ENCODE data around the gene MARK2. TPM values are rescaled to one million over a fixed set of nuclear protein-coding genes. Genes with fewer than 3 reads are reported as not detected.

Gene MARK2
- total RNA-seq, 5 donors from 2014 or later (not counting 1 experiment from before 2014, with no cell fraction given) = 57.4 to 67.2 (median 64.0) TPM

DNA sequence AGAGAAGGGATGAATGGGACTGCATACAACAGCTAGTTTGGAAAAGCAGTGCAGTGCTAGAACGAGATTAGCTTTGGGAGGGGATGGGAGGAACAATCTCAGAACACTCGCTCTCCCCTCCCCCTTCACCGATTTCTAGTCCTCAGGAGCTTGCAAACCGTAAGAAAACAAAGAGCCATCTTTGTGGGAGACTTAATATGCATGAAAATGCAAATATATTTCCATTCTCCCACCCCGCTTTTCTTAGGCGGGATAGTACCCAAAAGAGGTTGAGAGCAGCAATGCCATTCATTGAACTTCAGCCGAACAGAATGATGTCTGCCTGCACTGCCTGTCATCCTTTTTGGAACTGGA is 24.6 kb upstream of the MARK2 start:
- CTCF ChIA-PET = no interaction called here
- Mint-ChIP-seq H3K27ac (peak overlapping the region; percentile 30 to 36), H3K36me3 (peaks cover 6% of the 10 kb centered on the region), H3K4me3 (peak overlapping the region; percentile 73 to 82 (median 76)), H3K4me1 (peaks cover 16 to 23% (median 23%) of the 10 kb centered on the region in 3 donors), H3K9me3 (no peaks in the 10 kb centered on the region), H3K27me3 (no peaks in the 10 kb centered on the region)
- Histone ChIP-seq H3K4me1 (ENCODE audit: control insufficient read depth in 1 of 2, extremely low read depth in 1 of 2, insufficient read depth in 2 of 2, low read length in 2 of 2) (peaks cover 7 to 20% of the 10 kb centered on the region in 2 experiments), H3K27ac (ENCODE audit: low read length) (peak overlapping the region; percentile 41), H3K4me3 (ENCODE audit: control insufficient read depth in 1 of 2, extremely low read depth in 1 of 2, low read length in 1 of 2) (peak overlapping the region; percentile 84 to 93), H3K36me3 (ENCODE audit: control insufficient read depth in 2 of 2, extremely low read depth in 1 of 2, insufficient read depth in 1 of 2, low read length in 1 of 2) (peaks cover 8 to 14% of the 10 kb centered on the region in 2 donors), H3K9me3 (no peaks in the 10 kb centered on the region), H3K27me3 (replicated peaks in 1 of 2; ENCODE audit: control insufficient read depth in 2 of 2, extremely low read depth in 1 of 2, insufficient read depth in 2 of 2, low read length in 1 of 2) (no peaks in the 10 kb centered on the region)
- 57% methylated on average over 2 of the region's 7 CpGs for WGBS (ENCODE audit: insufficient coverage)
- ATAC-seq (replicated peaks in 1 of 4) (no peak), DNase-seq (peak in 1 of 35 experiments; percentile 20)
- POLR2A ChIA-PET = no interaction called here

DNA sequence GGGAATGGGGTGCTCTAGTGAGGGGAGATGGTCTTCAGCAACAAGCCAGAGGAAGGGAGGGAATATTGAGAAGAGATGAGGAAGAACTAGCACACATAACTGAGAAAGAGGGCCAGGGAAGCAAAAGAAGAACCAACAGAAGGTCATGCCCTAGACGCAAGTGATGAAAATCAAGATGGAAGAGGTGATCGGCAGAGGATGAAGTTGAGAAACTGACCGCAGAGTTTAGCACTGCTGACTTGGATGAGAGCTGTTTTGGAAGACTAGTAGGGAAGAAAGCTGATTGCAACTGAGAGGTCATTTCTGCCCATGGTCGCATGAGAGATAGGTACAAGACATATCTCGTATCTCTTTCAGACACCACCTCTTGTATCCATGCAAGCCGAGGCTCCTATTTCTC is 22.7 kb upstream of the MARK2 start:
- CTCF ChIA-PET = interaction anchor here in 1 of 2 donors (0.7 kb wide), 1 partner anchor 63 kb away, joined by 3 read pairs; no protein-coding TSS in a partner anchor
- no peak overlapping the region for H3K27ac Mint-ChIP-seq
- no peak overlapping the region for H3K27ac ChIP-seq (ENCODE audit: low read length)
- peaks cover 19% of the 10 kb centered on the region for H3K36me3 Mint-ChIP-seq
- peaks cover 7 to 20% of the 10 kb centered on the region in 2 experiments for H3K4me1 ChIP-seq (ENCODE audit: control insufficient read depth in 1 of 2, extremely low read depth in 1 of 2, insufficient read depth in 2 of 2, low read length in 2 of 2)
- DNase-seq (no peak), ATAC-seq (replicated peaks in 1 of 4) (no peak)
- peaks cover 16 to 23% (median 23%) of the 10 kb centered on the region in 3 donors for H3K4me1 Mint-ChIP-seq
- H3K4me3 ChIP-seq (ENCODE audit: control insufficient read depth in 1 of 2, extremely low read depth in 1 of 2, low read length in 1 of 2) = no peak overlapping the region
- 100% methylated on average over 2 of the region's 6 CpGs for WGBS (ENCODE audit: insufficient coverage)
- H3K27me3 ChIP-seq (replicated peaks in 1 of 2; ENCODE audit: control insufficient read depth in 2 of 2, extremely low read depth in 1 of 2, insufficient read depth in 2 of 2, low read length in 1 of 2) = no peaks in the 10 kb centered on the region
- H3K27me3 Mint-ChIP-seq = no peaks in the 10 kb centered on the region
- no peaks in the 10 kb centered on the region for H3K9me3 Mint-ChIP-seq
- no peaks in the 10 kb centered on the region for H3K9me3 ChIP-seq
- H3K4me3 Mint-ChIP-seq = no peak overlapping the region
- H3K36me3 ChIP-seq (ENCODE audit: control insufficient read depth in 2 of 2, extremely low read depth in 1 of 2, insufficient read depth in 1 of 2, low read length in 1 of 2) = peaks cover 11 to 22% of the 10 kb centered on the region in 2 donors
- POLR2A ChIA-PET = interaction anchor here in 1 of 2 donors (0.7 kb wide), 1 partner anchor 123 kb away, joined by 6 read pairs; no protein-coding TSS in a partner anchor

DNA sequence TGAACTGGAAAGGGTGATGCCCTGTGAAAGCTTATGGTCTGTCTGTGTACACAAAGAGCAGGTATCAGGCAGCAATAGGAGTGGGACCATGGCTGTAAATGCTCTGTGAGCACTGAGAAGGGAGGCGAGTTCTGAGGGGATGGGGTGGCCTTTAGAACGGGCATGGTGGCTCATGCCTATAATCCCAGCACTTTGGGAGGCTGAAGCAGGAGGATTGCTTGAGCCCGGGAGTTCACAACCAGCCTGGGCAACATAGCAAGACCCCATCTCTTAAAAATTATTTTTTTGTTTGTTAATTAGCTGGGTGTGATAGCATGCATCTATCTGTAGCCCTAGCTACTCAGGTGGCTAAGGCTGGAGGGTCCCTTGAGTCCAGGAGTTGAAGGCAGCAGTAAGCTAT is 22.2 kb upstream of the MARK2 start:
- Histone ChIP-seq H3K36me3 (ENCODE audit: control insufficient read depth in 2 of 2, extremely low read depth in 1 of 2, insufficient read depth in 1 of 2, low read length in 1 of 2) (peaks cover 11 to 27% of the 10 kb centered on the region in 2 donors), H3K27ac (ENCODE audit: low read length) (no peak overlapping the region), H3K4me3 (ENCODE audit: control insufficient read depth in 1 of 2, extremely low read depth in 1 of 2, low read length in 1 of 2) (no peak overlapping the region), H3K4me1 (ENCODE audit: control insufficient read depth in 1 of 2, extremely low read depth in 1 of 2, insufficient read depth in 2 of 2, low read length in 2 of 2) (peaks cover 7 to 20% of the 10 kb centered on the region in 2 experiments), H3K27me3 (replicated peaks in 1 of 2; ENCODE audit: control insufficient read depth in 2 of 2, extremely low read depth in 1 of 2, insufficient read depth in 2 of 2, low read length in 1 of 2) (no peaks in the 10 kb centered on the region), H3K9me3 (no peaks in the 10 kb centered on the region)
- DNase-seq (no peak), ATAC-seq (replicated peaks in 1 of 4) (no peak)
- Mint-ChIP-seq H3K27ac (no peak overlapping the region), H3K27me3 (no peaks in the 10 kb centered on the region), H3K4me3 (no peak overlapping the region), H3K4me1 (peaks cover 16 to 23% (median 23%) of the 10 kb centered on the region in 3 donors), H3K36me3 (peaks cover 25% of the 10 kb centered on the region), H3K9me3 (no peaks in the 10 kb centered on the region)
- CTCF ChIA-PET = no interaction called here
- POLR2A ChIA-PET = no interaction called here
- 100% methylated on average over 1 of the region's 3 CpGs for WGBS (ENCODE audit: insufficient coverage)

DNA sequence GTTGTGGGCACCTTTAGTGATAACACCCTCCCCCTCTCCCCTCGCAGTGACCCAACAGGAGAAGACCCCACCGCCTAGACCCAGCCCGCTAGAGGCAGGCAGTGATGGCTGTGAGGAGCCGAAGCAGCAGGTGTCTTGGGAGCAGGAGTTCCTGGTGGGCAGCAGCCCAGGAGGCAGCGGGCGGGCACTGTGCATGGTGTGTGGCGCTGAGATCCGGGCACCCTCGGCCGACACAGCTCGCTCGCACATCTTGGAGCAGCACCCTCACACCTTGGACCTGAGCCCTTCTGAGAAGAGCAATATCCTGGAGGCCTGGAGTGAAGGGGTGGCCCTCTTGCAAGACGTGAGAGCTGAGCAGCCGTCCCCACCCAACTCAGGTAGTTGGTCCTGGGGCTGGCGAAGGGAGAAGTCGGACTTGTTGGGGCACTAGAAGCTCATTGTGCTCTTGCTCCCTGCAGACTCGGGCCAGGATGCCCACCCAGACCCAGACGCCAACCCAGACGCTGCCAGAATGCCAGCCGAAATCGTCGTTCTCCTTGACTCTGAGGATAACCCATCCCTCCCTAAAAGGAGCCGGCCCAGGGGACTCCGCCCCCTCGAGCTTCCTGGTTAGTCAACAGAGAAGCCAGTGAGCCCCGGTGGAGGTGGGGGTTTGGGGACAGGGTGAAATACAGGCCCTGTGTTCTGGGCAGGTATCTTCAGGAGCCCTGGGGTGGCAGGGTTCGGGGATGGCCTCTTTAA is 21.0 kb upstream of the MARK2 start:
- Mint-ChIP-seq H3K4me3 (no peak overlapping the region), H3K9me3 (no peaks in the 10 kb centered on the region), H3K4me1 (peaks cover 16 to 17% (median 17%) of the 10 kb centered on the region in 3 donors), H3K27ac (no peak overlapping the region), H3K36me3 (peaks cover 33% of the 10 kb centered on the region), H3K27me3 (no peaks in the 10 kb centered on the region)
- peaks cover 7 to 15% of the 10 kb centered on the region in 2 experiments for H3K4me1 ChIP-seq (ENCODE audit: control insufficient read depth in 1 of 2, extremely low read depth in 1 of 2, insufficient read depth in 2 of 2, low read length in 2 of 2)
- peaks cover 17 to 39% of the 10 kb centered on the region in 2 donors for H3K36me3 ChIP-seq (ENCODE audit: control insufficient read depth in 2 of 2, extremely low read depth in 1 of 2, insufficient read depth in 1 of 2, low read length in 1 of 2)
- ATAC-seq (replicated peaks in 1 of 4) (no peak), DNase-seq (no peak)
- 96% methylated on average over 17 of the region's 27 CpGs for WGBS (ENCODE audit: insufficient coverage)
- no peak overlapping the region for H3K4me3 ChIP-seq (ENCODE audit: control insufficient read depth in 1 of 2, extremely low read depth in 1 of 2, low read length in 1 of 2)
- H3K9me3 ChIP-seq = no peaks in the 10 kb centered on the region
- CTCF ChIA-PET = no interaction called here
- no peaks in the 10 kb centered on the region for H3K27me3 ChIP-seq (replicated peaks in 1 of 2; ENCODE audit: control insufficient read depth in 2 of 2, extremely low read depth in 1 of 2, insufficient read depth in 2 of 2, low read length in 1 of 2)
- POLR2A ChIA-PET = no interaction called here
- H3K27ac ChIP-seq (ENCODE audit: low read length) = no peak overlapping the region

DNA sequence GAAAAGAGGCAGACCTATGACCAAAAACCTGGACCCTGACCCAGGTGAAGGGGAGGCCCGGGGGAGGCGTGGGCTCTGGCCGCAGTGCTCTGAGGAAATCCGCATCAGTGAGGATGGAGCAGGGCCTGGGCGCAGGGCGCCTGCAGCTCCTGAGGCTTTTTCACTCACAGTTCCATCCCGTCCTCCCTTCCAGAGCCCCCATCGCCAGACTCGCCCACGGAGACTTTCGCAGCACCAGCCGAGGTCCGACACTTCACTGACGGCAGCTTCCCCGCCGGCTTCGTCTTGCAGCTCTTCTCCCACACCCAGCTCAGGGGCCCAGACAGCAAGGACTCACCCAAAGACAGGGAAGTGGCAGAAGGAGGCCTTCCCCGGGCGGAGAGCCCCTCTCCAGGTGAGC is 20.3 kb upstream of the MARK2 start:
- no peak for DNase-seq
- Mint-ChIP-seq H3K27me3 (no peaks in the 10 kb centered on the region), H3K4me3 (no peak overlapping the region), H3K4me1 (peaks cover 16 to 17% (median 17%) of the 10 kb centered on the region in 3 donors), H3K9me3 (no peaks in the 10 kb centered on the region), H3K27ac (no peak overlapping the region), H3K36me3 (peaks cover 37% of the 10 kb centered on the region)
- CTCF ChIA-PET = no interaction called here
- no peak overlapping the region for H3K4me3 ChIP-seq (ENCODE audit: control insufficient read depth in 1 of 2, extremely low read depth in 1 of 2, low read length in 1 of 2)
- POLR2A ChIA-PET = no interaction called here
- H3K27ac ChIP-seq (ENCODE audit: low read length) = no peak overlapping the region
- peaks cover 7 to 12% of the 10 kb centered on the region in 2 experiments for H3K4me1 ChIP-seq (ENCODE audit: control insufficient read depth in 1 of 2, extremely low read depth in 1 of 2, insufficient read depth in 2 of 2, low read length in 2 of 2)
- ATAC-seq (replicated peaks in 1 of 4) = no peak
- 93% methylated on average over 15 of the region's 19 CpGs for WGBS (ENCODE audit: insufficient coverage)
- H3K27me3 ChIP-seq (replicated peaks in 1 of 2; ENCODE audit: control insufficient read depth in 2 of 2, extremely low read depth in 1 of 2, insufficient read depth in 2 of 2, low read length in 1 of 2) = no peaks in the 10 kb centered on the region
- peaks cover 17 to 40% of the 10 kb centered on the region in 2 donors for H3K36me3 ChIP-seq (ENCODE audit: control insufficient read depth in 2 of 2, extremely low read depth in 1 of 2, insufficient read depth in 1 of 2, low read length in 1 of 2)
- no peaks in the 10 kb centered on the region for H3K9me3 ChIP-seq

DNA sequence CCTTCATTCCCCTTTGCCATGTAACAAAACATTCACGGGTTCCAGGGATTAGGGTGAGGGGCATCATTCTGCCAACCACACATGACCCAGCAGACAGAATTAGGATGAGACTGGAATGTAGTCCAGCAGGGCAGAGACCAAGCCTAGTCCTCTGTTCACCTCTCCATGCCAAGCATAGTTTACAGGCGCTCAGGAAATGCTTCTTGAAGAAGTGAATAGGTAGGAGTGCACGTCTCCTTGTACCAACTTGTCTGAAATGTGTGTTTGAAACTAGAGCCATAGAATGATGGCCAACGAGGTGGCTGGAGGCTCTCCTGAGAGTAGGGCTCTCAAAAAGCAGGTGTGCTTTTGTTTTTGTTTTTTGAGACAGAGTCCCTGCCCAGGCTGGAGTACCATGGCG is 17.5 kb upstream of the MARK2 start:
- Mint-ChIP-seq H3K36me3 (peaks cover 49% of the 10 kb centered on the region), H3K4me1 (no peaks in the 10 kb centered on the region), H3K4me3 (no peak overlapping the region), H3K27me3 (no peaks in the 10 kb centered on the region), H3K27ac (peak overlapping the region in 1 of 2 donors; percentile 34), H3K9me3 (no peaks in the 10 kb centered on the region)
- peaks cover 22 to 51% of the 10 kb centered on the region in 2 donors for H3K36me3 ChIP-seq (ENCODE audit: control insufficient read depth in 2 of 2, extremely low read depth in 1 of 2, insufficient read depth in 1 of 2, low read length in 1 of 2)
- ATAC-seq (replicated peaks in 1 of 4) (no peak), DNase-seq (no peak)
- ChIA-PET CTCF (interaction anchor here in 1 of 2 donors (0.6 kb wide), 1 partner anchor 213 kb away, joined by 3 read pairs; no protein-coding TSS in a partner anchor), POLR2A (no interaction called here)
- H3K27me3 ChIP-seq (replicated peaks in 1 of 2; ENCODE audit: control insufficient read depth in 2 of 2, extremely low read depth in 1 of 2, insufficient read depth in 2 of 2, low read length in 1 of 2) = no peaks in the 10 kb centered on the region
- H3K4me1 ChIP-seq (ENCODE audit: control insufficient read depth in 1 of 2, extremely low read depth in 1 of 2, insufficient read depth in 2 of 2, low read length in 2 of 2) = no peaks in the 10 kb centered on the region
- H3K27ac ChIP-seq (ENCODE audit: low read length) = no peak overlapping the region
- no peak overlapping the region for H3K4me3 ChIP-seq (ENCODE audit: control insufficient read depth in 1 of 2, extremely low read depth in 1 of 2, low read length in 1 of 2)
- WGBS (ENCODE audit: insufficient coverage) = 57% methylated on average over 1 of the region's 5 CpGs
- no peaks in the 10 kb centered on the region for H3K9me3 ChIP-seq
